ENCODE results near the gene UBTD2.

- no peak for TF ChIP-seq CHD2 (IDR thresholded peaks at IDR 0.05; ENCODE audit: low read depth, low read length)
- no peak for TF ChIP-seq ZNF318 (IDR thresholded peaks at IDR 0.05; ENCODE audit: borderline replicate concordance in 1 of 2, low read depth in 1 of 2)
- no peak for TF ChIP-seq CTCF (IDR thresholded peaks at IDR 0.05 in 2 of 3, conservative IDR thresholded peaks at IDR 0.05 in 1 of 3; ENCODE audit: insufficient read depth in 2 of 3, low read depth in 1 of 3, low read length in 3 of 3)
- no peak for TF ChIP-seq ZNF124 (CRISPR knock-in tag; IDR thresholded peaks at IDR 0.05)
- no peak for TF ChIP-seq EP300 (IDR thresholded peaks at IDR 0.05; ENCODE audit: low read length)
- TF ChIP-seq SMARCA5 (IDR thresholded peaks at IDR 0.05), result no peak
- no peak for TF ChIP-seq TEAD4 (IDR thresholded peaks at IDR 0.05; ENCODE audit: low read length)
- TF ChIP-seq TEAD4 (CRISPR knock-in tag; IDR thresholded peaks at IDR 0.05; ENCODE audit: borderline replicate concordance), result no peak
- TF ChIP-seq HIVEP1 (CRISPR knock-in tag; IDR thresholded peaks at IDR 0.05), result no peak
Measured at GRCh38 chr5:172313915-172314314, 30.4 kb upstream of the UBTD2 start.
